H1 (cell line): ENCODE data around the gene SLAMF6. TPM values are rescaled to one million over a fixed set of nuclear protein-coding genes. Genes with fewer than 3 reads are reported as not detected.

Experiments used
- polyA plus RNA-seq, 7 experiments: library from polyadenylated mRNA; depleted of rRNA in 3 of 7; stranded (reverse) in 5 of 7; unstranded in 2 of 7; fragments of >200 nt in 5 of 7; fragments of 200-250 nt in 2 of 7; gene quantifications; 1 replicate in 5 of 7; 2 replicates in 1 of 7; 4 replicates in 1 of 7; pipeline versions ENCODE4 v1.2.1 to v1.2.3, GENCODE V29; 2011 to 2013; ENCODE audit warnings: missing spikeins in 2 of 7, mixed read lengths in 2 of 7
- total RNA-seq: library from RNA; stranded (reverse); fragmentation: NEBNext Ultra II Directional; extraction: Animal tissue kit (Norgen Biotek cat#: 25700); gene quantifications from 2 replicates; pipeline ENCODE4 v1.2.1, GENCODE V29; 2021
- TF ChIP-seq, protein P1 (sequence below), 3 experiments: IDR thresholded peaks; 1 replicate in 2 of 3; 2 replicates in 1 of 3; pipeline versions ENCODE4 v1.5.1 to v1.6.1; 2011; ENCODE audit warnings: low read length in 3 of 3, mild to moderate bottlenecking in 3 of 3, inconsistent platforms in 2 of 3, low read depth in 1 of 3, moderate library complexity in 1 of 3; ENCODE audit not compliant: insufficient read depth in 1 of 3; ENCODE audit errors: control extremely low read depth in 1 of 3

SLAMF6 gene
- total and polyA plus RNA-seq, 2 of the 8 experiments (the other 6 are each of a cell fraction or from before 2014, with no cell fraction given): not detected

DNA sequence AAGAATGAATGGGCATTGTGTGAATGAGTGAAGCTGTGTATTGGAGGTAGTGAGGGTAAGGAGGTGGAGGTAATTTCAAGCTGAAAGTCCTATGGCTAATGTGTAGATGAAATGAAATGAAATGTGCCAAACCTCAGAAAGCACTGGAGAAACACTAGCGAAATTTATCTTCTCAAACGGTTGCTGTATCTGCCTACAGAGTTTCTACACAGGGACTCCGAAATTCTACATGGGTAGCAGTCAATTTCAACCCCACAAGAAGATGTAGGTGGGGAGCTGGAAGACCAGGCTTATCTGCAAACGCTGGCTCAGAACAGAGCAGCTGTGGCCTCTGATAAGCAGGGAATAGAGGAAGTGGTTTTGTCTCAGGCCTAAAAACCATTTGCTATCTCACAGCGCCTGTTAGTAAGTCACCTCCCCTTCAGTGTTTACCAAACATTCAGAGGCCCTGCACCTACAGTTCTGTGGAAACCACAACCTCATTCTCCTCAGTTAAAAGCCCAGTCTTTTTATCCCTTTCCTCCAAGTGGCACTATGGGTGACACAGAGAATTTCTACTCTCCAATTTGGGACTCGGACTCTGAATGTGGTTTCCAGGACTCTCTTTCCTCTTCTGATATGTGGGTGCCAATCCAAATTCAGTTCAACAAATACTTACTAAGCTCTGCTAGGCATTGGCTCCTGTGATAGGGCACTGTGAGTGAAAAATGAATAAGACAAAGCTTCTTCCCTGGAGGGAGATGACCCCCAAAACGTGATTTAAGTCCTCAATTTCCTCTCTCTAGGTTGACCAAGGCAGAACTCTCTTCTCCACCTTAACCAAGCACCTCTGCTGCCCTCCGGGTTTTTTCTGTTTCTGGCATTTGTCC, 17.2 kb upstream of the SLAMF6 start (continued):
- TF ChIP-seq, protein P1, sequence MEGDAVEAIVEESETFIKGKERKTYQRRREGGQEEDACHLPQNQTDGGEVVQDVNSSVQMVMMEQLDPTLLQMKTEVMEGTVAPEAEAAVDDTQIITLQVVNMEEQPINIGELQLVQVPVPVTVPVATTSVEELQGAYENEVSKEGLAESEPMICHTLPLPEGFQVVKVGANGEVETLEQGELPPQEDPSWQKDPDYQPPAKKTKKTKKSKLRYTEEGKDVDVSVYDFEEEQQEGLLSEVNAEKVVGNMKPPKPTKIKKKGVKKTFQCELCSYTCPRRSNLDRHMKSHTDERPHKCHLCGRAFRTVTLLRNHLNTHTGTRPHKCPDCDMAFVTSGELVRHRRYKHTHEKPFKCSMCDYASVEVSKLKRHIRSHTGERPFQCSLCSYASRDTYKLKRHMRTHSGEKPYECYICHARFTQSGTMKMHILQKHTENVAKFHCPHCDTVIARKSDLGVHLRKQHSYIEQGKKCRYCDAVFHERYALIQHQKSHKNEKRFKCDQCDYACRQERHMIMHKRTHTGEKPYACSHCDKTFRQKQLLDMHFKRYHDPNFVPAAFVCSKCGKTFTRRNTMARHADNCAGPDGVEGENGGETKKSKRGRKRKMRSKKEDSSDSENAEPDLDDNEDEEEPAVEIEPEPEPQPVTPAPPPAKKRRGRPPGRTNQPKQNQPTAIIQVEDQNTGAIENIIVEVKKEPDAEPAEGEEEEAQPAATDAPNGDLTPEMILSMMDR (IDR thresholded peaks at IDR 0.05; ENCODE audit: control extremely low read depth in 1 of 3, insufficient read depth in 1 of 3, low read depth in 1 of 3, low read length in 3 of 3): no peak
